ENCODE measurements around the gene HNRNPL.
A peak's percentile ranks its signal among the peaks of the same experiment; 100 is the strongest.

Gene HNRNPL

DNA sequence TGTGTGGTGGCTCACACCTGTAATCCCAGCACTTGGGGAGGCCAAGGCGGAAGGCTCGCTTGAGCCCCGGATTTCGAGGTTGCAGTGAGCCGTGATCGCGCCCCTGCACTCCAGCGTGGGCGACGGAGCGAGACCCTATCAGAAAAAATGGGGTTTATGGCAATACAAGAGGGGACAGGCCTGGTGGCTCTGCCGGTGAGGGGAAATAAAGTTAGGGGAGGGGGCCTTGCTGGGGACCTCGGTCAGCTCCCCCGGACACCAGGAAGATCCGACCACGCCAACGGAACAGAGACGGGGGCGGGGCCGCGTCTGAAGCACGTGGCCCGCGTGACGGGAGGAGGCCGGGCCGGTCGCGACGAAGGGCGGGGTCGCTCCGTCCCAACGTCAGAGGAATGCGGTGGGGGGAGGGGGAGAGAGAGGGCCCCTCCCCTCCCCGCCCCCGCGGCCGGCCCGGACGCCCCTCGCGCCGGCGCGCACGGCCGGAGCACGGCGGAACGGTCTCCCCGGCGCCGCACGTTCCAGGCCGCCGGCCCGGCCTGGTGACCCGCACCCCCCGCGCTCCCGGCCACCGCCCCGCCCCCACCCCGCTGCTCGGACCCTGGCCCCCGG, 1.9 kb upstream of the HNRNPL start:
- Histone ChIP-seq H3K4me2 (peak overlapping the region; percentile 94), H4K20me1 (ENCODE audit: insufficient read depth) (no peaks in the 10 kb centered on the region), H2AFZ (ENCODE audit: low read depth) (peak overlapping the region; percentile 75; the same call in 1 of the 2 replicates), H3K9ac (peak overlapping the region; percentile 92), H3K4me3 (IDR thresholded peaks at IDR 0.05; ENCODE audit: insufficient read depth, low read depth, low read length) (peak overlapping the region; percentile 39), H3K27me3 (ENCODE audit: insufficient read depth, low read depth) (no peaks in the 10 kb centered on the region), H3K79me2 (ENCODE audit: insufficient read depth, low read depth) (peaks cover 29% of the 10 kb centered on the region), H3K4me1 (ENCODE audit: low read depth, poor library complexity, severe bottlenecking) (peaks cover 34% of the 10 kb centered on the region), H3K27ac (peak overlapping the region; percentile 80), H3K36me3 (ENCODE audit: insufficient read depth) (peaks cover 13% of the 10 kb centered on the region; the same call in 1 of the 2 replicates)
- no peak for TF ChIP-seq CTCF (conservative IDR thresholded peaks at IDR 0.05; ENCODE audit: low read depth, low read length)

GRCh38 chr19:38850976-38851621, 1.3 kb upstream of the HNRNPL start:
- H3K4me2 ChIP-seq: peak overlapping the region; percentile 94
- H3K36me3 ChIP-seq (ENCODE audit: insufficient read depth): peaks cover 20% of the 10 kb centered on the region; the same call in 1 of the 2 replicates
- H3K4me1 ChIP-seq (ENCODE audit: low read depth, poor library complexity, severe bottlenecking): peaks cover 39% of the 10 kb centered on the region
- peak overlapping the region; percentile 76 for H3K27ac ChIP-seq
- no peaks in the 10 kb centered on the region for H3K27me3 ChIP-seq (ENCODE audit: insufficient read depth, low read depth)
- peak overlapping the region; percentile 65; the same call in 1 of the 2 replicates for H3K9ac ChIP-seq
- peak overlapping the region; percentile 42; the same call in 1 of the 2 replicates for H2AFZ ChIP-seq (ENCODE audit: low read depth)
- 0 out of 2 replicates have a peak, but pooled peaks have one; percentile 23 for TF ChIP-seq CTCF (conservative IDR thresholded peaks at IDR 0.05; ENCODE audit: low read depth, low read length)
- peaks cover 35% of the 10 kb centered on the region for H3K79me2 ChIP-seq (ENCODE audit: insufficient read depth, low read depth)
- no peaks in the 10 kb centered on the region for H4K20me1 ChIP-seq (ENCODE audit: insufficient read depth)
- H3K4me3 ChIP-seq (IDR thresholded peaks at IDR 0.05; ENCODE audit: insufficient read depth, low read depth, low read length): peak overlapping the region; percentile 39

GRCh38 chr19:38850436-38850975, 720 bp upstream of the HNRNPL start:
- H3K36me3 ChIP-seq (ENCODE audit: insufficient read depth): peaks cover 26% of the 10 kb centered on the region; the same call in 1 of the 2 replicates
- peak overlapping the region; percentile 39 for H3K4me3 ChIP-seq (IDR thresholded peaks at IDR 0.05; ENCODE audit: insufficient read depth, low read depth, low read length)
- peaks cover 41% of the 10 kb centered on the region for H3K79me2 ChIP-seq (ENCODE audit: insufficient read depth, low read depth)
- peaks cover 43% of the 10 kb centered on the region for H3K4me1 ChIP-seq (ENCODE audit: low read depth, poor library complexity, severe bottlenecking)
- H2AFZ ChIP-seq (ENCODE audit: low read depth): peak overlapping the region; percentile 42; the same call in 1 of the 2 replicates
- peak overlapping the region; percentile 65; the same call in 1 of the 2 replicates for H3K9ac ChIP-seq
- TF ChIP-seq CTCF (conservative IDR thresholded peaks at IDR 0.05; ENCODE audit: low read depth, low read length): no peak
- peak overlapping the region; percentile 94 for H3K4me2 ChIP-seq
- H3K27me3 ChIP-seq (ENCODE audit: insufficient read depth, low read depth): no peaks in the 10 kb centered on the region
- H3K27ac ChIP-seq: peak overlapping the region; percentile 76
- no peaks in the 10 kb centered on the region for H4K20me1 ChIP-seq (ENCODE audit: insufficient read depth)

- peaks cover 53% of the 10 kb centered on the region for H3K79me2 ChIP-seq (ENCODE audit: insufficient read depth, low read depth)
- H4K20me1 ChIP-seq (ENCODE audit: insufficient read depth): no peaks in the 10 kb centered on the region; the same call in 1 of the 2 replicates
Measured at GRCh38 chr19:38849147-38849859, 483 bp downstream of the HNRNPL start.

More at GRCh38 chr19:38849147-38849859, 483 bp downstream of the HNRNPL start:
- Histone ChIP-seq H3K36me3 (ENCODE audit: insufficient read depth) (peaks cover 36% of the 10 kb centered on the region; the same call in 1 of the 2 replicates), H3K4me3 (IDR thresholded peaks at IDR 0.05; ENCODE audit: insufficient read depth, low read depth, low read length) (peak overlapping the region; percentile 38), H3K4me2 (peak overlapping the region; percentile 84), H3K9ac (peak overlapping the region; percentile 100), H3K27me3 (ENCODE audit: insufficient read depth, low read depth) (no peaks in the 10 kb centered on the region), H3K4me1 (ENCODE audit: low read depth, poor library complexity, severe bottlenecking) (peaks cover 45% of the 10 kb centered on the region), H2AFZ (ENCODE audit: low read depth) (no peak overlapping the region), H3K27ac (peak overlapping the region; percentile 99)
- TF ChIP-seq CTCF (conservative IDR thresholded peaks at IDR 0.05; ENCODE audit: low read depth, low read length): no peak
